Measurements from ENCODE around the gene CCDC61.

- no peak for TF ChIP-seq CTCF (IDR thresholded peaks at IDR 0.05 in 4 of 5, conservative IDR thresholded peaks at IDR 0.05 in 1 of 5)
- TF ChIP-seq POLR2A (IDR thresholded peaks at IDR 0.05), result no peak
Observed at GRCh38 chr19:45996933-45997332, 1.7 kb downstream of the CCDC61 start.

Data from gastrocnemius medialis (tissue), 4 donors.